Spinal cord (tissue), 10 donors: ENCODE results near the gene CFAP74. TPM values are rescaled to one million over a fixed set of nuclear protein-coding genes. Genes with fewer than 3 reads are reported as not detected.

Experiments used
- DNase-seq, 6 donors: peaks; one replicate each; pipeline versions ENCODE4 v3.0.0 to v3.0.0-alpha.2; 2013 to 2015; ENCODE audit warnings: low spot score in 6 of 6, low read depth in 4 of 6
- H3K27ac ChIP-seq: one replicate; pipeline ENCODE4 v1.5.1; 2013; ENCODE audit warnings: low read depth, low read length, control low read depth
- H3K27me3 ChIP-seq: one replicate; pipeline ENCODE4 v1.6.1; 2013; ENCODE audit warnings: low read length; ENCODE audit not compliant: control insufficient read depth, insufficient read depth
- H3K36me3 ChIP-seq: one replicate; pipeline ENCODE4 v1.6.1; 2013; ENCODE audit warnings: low read length; ENCODE audit not compliant: control insufficient read depth, insufficient read depth
- H3K4me1 ChIP-seq: one replicate; pipeline ENCODE4 v1.6.1; 2013; ENCODE audit warnings: low read length; ENCODE audit not compliant: control insufficient read depth, insufficient read depth
- H3K4me3 ChIP-seq: one replicate; pipeline ENCODE4 v1.5.1; 2013; ENCODE audit warnings: low read depth, low read length, control low read depth
- H3K9me3 ChIP-seq: one replicate; pipeline ENCODE4 v1.6.1; 2013; ENCODE audit warnings: low read length; ENCODE audit not compliant: control insufficient read depth, insufficient read depth
- WGBS: methylation state at CpG from one replicate; pipeline ENCODE4 v1.1.5; 2013; ENCODE audit warnings: missing lambda C conversion rate; ENCODE audit not compliant: insufficient coverage; 5-methylcytosine and 5-hydroxymethylcytosine counted together
- polyA plus RNA-seq, 2 donors: library from polyadenylated mRNA; unstranded; fragments of 120-200 nt; gene quantifications; one replicate each; pipeline ENCODE4 v1.2.1, GENCODE V29; 2013; ENCODE audit not compliant: insufficient read length in 2 of 2
- total RNA-seq, 2 donors: library from RNA; depleted of rRNA in 1 of 2; stranded (reverse); fragments of 120-200 nt in 1 of 2; fragments of >200 nt in 1 of 2; gene quantifications; one replicate each; pipeline versions ENCODE4 v1.2.3 to v1.2.4, GENCODE V29; 2013 to 2014
- donor health status: healthy.

The CFAP74 gene
- total and polyA plus RNA-seq, 4 donors: 0.59 to 5.6 (median 4.6) TPM

DNA sequence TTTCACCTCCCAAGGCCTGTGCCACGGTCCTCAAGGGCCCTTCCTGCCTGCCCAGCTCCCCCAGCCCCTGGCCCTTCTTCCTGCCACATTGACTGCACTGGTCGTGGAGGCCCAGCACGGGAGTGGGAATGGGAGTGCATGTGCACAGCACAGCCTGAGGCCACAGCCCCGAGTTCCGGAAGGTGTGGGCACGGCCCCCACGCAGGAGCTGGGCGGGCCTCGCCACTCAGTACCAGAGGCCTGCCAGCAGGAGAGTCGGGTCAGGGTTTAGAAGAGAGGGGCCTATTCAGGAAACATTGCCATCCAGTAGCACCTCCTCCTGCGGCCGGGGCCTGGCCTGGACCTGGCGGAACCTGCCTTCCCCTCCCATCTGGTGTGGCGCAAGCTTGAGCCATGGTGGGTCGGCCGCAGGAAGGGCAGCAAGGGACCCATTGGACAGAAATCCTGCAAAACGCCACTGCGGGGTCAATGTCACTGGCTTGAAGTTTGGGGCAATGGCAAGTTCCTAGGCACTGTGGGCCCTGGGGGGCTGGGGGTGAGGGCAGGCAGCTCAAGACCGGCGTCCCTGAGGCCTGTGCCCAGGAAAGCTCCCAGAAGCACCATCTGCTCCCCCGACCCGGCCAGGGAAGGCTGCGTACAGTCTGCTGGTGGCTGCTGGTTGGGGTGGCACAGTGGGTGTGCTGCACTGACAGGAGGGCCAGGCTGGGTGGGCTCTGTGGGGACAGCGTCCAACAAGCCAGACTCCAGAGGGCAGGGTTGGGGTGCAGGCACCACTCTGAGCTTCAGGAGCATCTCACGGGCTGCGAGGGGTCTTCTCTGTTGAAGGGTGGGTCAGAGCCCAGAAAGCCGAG lies 82.8 kb downstream of the CFAP74 start:
- Histone ChIP-seq H3K27me3 (peaks cover 2% of the 10 kb centered on the region), H3K4me3 (no peak overlapping the region), H3K27ac (no peak overlapping the region), H3K36me3 (peaks cover 6% of the 10 kb centered on the region), H3K4me1 (peaks cover 26% of the 10 kb centered on the region), H3K9me3 (no peaks in the 10 kb centered on the region)
- DNase-seq: no peak
- 88% methylated on average over 25 of the region's 27 CpGs for WGBS

GRCh38 chr1:1920057-1920607 lies 83.5 kb downstream of the CFAP74 start:
- H3K36me3 ChIP-seq: peaks cover 6% of the 10 kb centered on the region
- WGBS: 78% methylated on average over 5 of the region's 6 CpGs
- H3K9me3 ChIP-seq: no peaks in the 10 kb centered on the region
- H3K27me3 ChIP-seq: peaks cover 2% of the 10 kb centered on the region
- peaks cover 26% of the 10 kb centered on the region for H3K4me1 ChIP-seq
- H3K4me3 ChIP-seq: no peak overlapping the region
- no peak for DNase-seq
- peak overlapping the region; percentile 57 for H3K27ac ChIP-seq

DNA sequence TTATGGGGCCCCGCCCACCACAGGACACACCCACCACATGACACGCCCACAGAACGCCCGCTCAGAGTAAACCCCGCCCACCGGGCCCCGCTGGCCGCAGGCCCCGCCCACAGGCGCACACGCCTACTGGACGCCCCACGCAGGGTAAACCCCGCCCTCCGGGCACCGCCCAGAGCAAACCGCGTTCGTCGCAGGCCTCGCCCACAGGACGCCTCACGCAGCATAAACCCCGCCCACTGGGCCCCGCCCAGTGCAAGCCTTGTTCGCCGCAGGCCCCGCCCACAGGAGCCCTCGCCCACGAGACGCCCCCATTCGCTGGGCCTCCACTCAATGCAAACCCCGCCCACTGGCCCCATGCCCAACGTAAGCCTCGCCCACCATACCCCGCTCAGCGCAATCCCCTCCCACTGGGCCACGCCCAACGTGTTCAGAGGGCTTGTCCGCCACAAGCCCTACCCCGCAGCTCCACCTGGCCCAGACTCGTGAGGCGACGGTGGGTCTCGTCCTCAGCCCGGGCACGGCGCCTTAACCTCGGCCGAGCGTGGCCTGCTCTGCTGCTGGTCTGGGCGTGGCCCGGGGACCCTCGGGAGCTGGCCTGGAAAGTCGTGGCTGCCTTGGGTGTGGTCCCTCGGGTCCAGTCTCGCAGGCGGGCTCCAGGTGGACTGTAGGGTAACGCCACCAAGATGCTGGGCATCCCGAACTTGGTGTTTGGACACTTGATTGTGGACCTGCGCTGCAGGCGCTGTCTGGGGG lies 84.1 kb downstream of the CFAP74 start:
- Histone ChIP-seq H3K36me3 (peaks cover 6% of the 10 kb centered on the region), H3K27me3 (peaks cover 2% of the 10 kb centered on the region), H3K27ac (peak overlapping the region; percentile 57), H3K4me3 (peak overlapping the region; percentile 32), H3K4me1 (peaks cover 26% of the 10 kb centered on the region), H3K9me3 (no peaks in the 10 kb centered on the region)
- 9% methylated on average over 62 of the region's 62 CpGs for WGBS
- peak; percentile 74 to 98 (median 86) for DNase-seq

GRCh38 chr1:1918901-1919303 lies 84.7 kb downstream of the CFAP74 start, which contains the start of gene TMEM52:
Gene TMEM52, minus strand, starts transcription at chr1:1919279. Its CDS starts 14 bp downstream, at chr1:1919265.
- Histone ChIP-seq H3K4me3 (peak within 1 kb of the TSS; percentile 32), H3K9me3 (no peaks in the 10 kb centered on the region), H3K4me1 (peaks cover 26% of the 10 kb centered on the region), H3K36me3 (peaks cover 6% of the 10 kb centered on the region), H3K27me3 (peaks cover 2% of the 10 kb centered on the region), H3K27ac (peak within 1 kb of the TSS; percentile 57)
- no peak for DNase-seq
- under 1% methylated on average over 44 of the region's 44 CpGs for WGBS

DNA sequence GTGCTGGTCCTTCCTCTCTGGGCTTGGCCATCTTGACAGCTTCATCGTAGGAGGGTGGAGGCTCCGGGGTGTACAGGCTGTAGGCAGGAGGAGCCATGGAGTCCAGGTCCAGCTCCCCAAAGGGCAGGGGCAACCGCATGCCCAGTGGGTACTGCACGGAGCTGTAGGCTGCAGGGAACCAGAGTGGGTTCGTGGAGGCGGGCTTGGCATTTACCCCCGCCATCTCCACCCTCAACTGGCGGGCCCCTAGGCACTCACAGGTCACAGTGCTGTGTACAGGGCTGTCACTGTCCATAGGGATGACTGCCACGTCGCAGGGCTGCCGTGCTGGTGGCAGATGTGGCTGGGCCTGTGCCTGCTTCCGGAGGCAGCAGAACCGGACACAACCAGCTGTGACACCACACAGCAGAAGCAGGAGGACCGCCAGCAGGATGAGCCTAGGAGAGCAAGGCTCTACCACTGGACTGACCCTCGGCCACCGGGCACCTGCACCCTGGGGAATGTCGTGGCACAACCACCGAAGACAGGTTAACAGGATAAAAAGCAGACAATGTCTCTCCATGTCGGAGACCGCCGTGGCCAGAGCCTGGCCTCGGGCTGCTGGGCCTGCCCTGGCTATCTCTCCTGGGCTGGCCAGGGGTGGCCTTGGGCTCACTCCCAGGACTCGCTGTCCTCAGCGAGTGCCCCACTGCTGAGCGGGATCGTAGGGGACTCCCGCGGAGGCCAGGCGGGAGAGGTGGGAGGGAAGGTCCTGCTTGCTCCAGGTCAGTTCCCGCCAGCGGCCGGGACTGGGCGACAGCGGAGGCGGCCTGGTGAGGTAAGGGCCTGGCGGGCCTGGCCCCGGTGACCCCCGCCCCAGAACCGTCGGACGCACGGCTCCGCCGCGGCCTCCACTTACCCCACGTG lies 85.3 kb downstream of the CFAP74 start:
- Histone ChIP-seq H3K4me1 (peaks cover 26% of the 10 kb centered on the region), H3K27me3 (peaks cover 2% of the 10 kb centered on the region), H3K4me3 (no peak overlapping the region), H3K9me3 (no peaks in the 10 kb centered on the region), H3K36me3 (peaks cover 6% of the 10 kb centered on the region), H3K27ac (no peak overlapping the region)
- no peak for DNase-seq
- 40% methylated on average over 46 of the region's 46 CpGs for WGBS

- Histone ChIP-seq H3K36me3 (no peaks in the 10 kb centered on the region), H3K4me3 (no peak overlapping the region), H3K4me1 (peaks cover 26% of the 10 kb centered on the region), H3K9me3 (no peaks in the 10 kb centered on the region), H3K27me3 (peaks cover 2% of the 10 kb centered on the region), H3K27ac (no peak overlapping the region)
- 92% methylated on average over 14 of the region's 14 CpGs for WGBS
- no peak for DNase-seq
These were observed 86.1 kb downstream of the CFAP74 start for GRCh38 chr1:1917304-1917976.

DNA sequence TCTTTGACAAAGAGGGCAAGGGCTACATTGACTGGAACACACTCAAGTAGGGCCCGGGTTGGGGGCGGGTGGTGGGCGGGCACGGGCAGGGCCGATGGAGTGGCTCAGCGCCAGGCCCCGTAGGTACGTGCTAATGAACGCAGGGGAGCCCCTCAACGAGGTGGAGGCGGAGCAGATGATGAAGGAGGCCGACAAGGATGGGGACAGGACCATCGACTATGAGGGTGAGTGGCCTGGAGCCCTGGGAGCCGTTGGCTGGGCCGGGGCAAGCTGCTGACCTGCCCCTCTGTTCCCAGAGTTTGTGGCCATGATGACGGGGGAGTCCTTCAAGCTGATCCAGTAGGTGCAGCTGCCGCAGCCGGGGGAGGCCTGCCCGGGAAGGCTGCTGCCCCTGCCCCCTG lies 86.7 kb downstream of the CFAP74 start:
- no peak for DNase-seq
- Histone ChIP-seq H3K27me3 (peaks cover 2% of the 10 kb centered on the region), H3K27ac (no peak overlapping the region)

GRCh38 chr1:1915911-1916840 lies 87.4 kb downstream of the CFAP74 start:
- Histone ChIP-seq H3K27me3 (peaks cover 2% of the 10 kb centered on the region), H3K9me3 (no peaks in the 10 kb centered on the region), H3K27ac (no peak overlapping the region), H3K36me3 (no peaks in the 10 kb centered on the region), H3K4me3 (no peak overlapping the region), H3K4me1 (peaks cover 26% of the 10 kb centered on the region)
- 87% methylated on average over 23 of the region's 23 CpGs for WGBS
- DNase-seq: no peak

More for the DNA sequence above, 86.7 kb downstream of the CFAP74 start:
- WGBS: 77% methylated on average over 19 of the region's 19 CpGs
- Histone ChIP-seq H3K9me3 (no peaks in the 10 kb centered on the region), H3K4me3 (no peak overlapping the region), H3K36me3 (no peaks in the 10 kb centered on the region), H3K4me1 (peaks cover 26% of the 10 kb centered on the region)
